Activated effector memory CD4-positive, alpha-beta T cell treated with Interleukin-2 at 50 U/mL for 16 hours (primary cell): ENCODE measurements around the gene SLC28A2.

Experiments
- DNase-seq: peaks from one replicate; pipeline ENCODE4 v3.0.0-alpha.2; 2020

SLC28A2 gene

DNA sequence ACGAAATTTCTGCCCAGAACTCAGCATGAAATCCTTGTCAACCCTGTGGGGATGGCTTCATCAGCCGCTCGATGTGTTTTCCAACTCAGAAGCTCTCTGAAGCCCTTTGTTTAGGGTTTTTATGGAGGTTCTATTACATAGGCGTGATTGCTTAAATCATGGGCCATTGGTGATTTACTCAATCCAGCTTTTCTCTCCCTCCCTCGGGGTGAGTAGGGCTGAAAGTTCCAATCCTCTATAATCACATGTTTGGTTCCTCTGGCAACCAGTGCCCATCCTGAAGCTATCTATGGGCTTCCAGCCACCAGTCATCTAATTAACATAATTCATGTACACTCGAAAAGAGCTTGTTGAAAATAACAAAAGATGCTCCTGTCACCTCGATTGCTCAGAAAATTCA is 74.7 kb downstream of the SLC28A2 start:
- DNase-seq, result no peak
